HepG2 (cell line): ENCODE data around the gene IFIT1B. TPM values are rescaled to one million over a fixed set of nuclear protein-coding genes. Genes with fewer than 3 reads are reported as not detected.
A peak's percentile ranks its signal among the peaks of the same experiment; 100 is the strongest.

Experiments used
- JUNB ChIP-seq: sonication (generic); formaldehyde crosslinking; IDR thresholded peaks from 2 replicates; pipeline ENCODE4 v1.8.0; 2022; ENCODE audit warnings: missing genetic modification reagents, mild to moderate bottlenecking, borderline replicate concordance
- MYC ChIP-seq: sonication (generic); formaldehyde crosslinking; IDR thresholded peaks from 2 replicates; pipeline ENCODE4 v1.9.0; 2021; ENCODE audit warnings: missing genetic modification reagents, borderline replicate concordance
- NR2F6 ChIP-seq, 2 experiments: IDR thresholded peaks; 2 replicates each; pipeline ENCODE4 v1.6.1; 2016; ENCODE audit warnings: antibody characterized with exemption in 1 of 2, mild to moderate bottlenecking in 1 of 2
- NR3C1 ChIP-seq: sonication (generic); formaldehyde crosslinking; IDR thresholded peaks from 2 replicates; pipeline ENCODE4 v1.4.0; 2020; ENCODE audit warnings: missing genetic modification reagents
- PRMT3 ChIP-seq: sonication (generic); formaldehyde crosslinking; IDR thresholded peaks from 2 replicates; pipeline ENCODE4 v1.8.1; 2022; ENCODE audit warnings: low read depth, mild to moderate bottlenecking, moderate library complexity, missing genetic modification reagents, borderline replicate concordance
- RFXANK ChIP-seq: IDR thresholded peaks from 2 replicates; pipeline ENCODE4 v1.6.1; 2016
- SIN3A ChIP-seq: IDR thresholded peaks from 2 replicates; pipeline ENCODE4 v1.6.1; 2011; ENCODE audit warnings: low read depth, mild to moderate bottlenecking, control low read depth, low read length, borderline replicate concordance
- SP4 ChIP-seq: sonication (generic); formaldehyde crosslinking; IDR thresholded peaks from 2 replicates; pipeline ENCODE4 v1.8.1; 2023; ENCODE audit warnings: mild to moderate bottlenecking, missing genetic modification reagents
- TEF ChIP-seq: sonication (generic); formaldehyde crosslinking; IDR thresholded peaks from 2 replicates; pipeline ENCODE4 v1.5.0; 2020; ENCODE audit warnings: missing genetic modification reagents
- ZBTB10 ChIP-seq: sonication (generic); formaldehyde crosslinking; IDR thresholded peaks from 2 replicates; pipeline ENCODE4 v1.4.0; 2020; ENCODE audit warnings: missing genetic modification reagents, borderline replicate concordance
- ZFP36 ChIP-seq: fragments of 150-350 bp; IDR thresholded peaks from 2 replicates; pipeline ENCODE4 v1.6.1; 2018; ENCODE audit warnings: borderline replicate concordance, low read length, low read depth; ENCODE audit not compliant: partially characterized antibody
- ZNF263 ChIP-seq: sonication (generic); formaldehyde crosslinking; IDR thresholded peaks from 2 replicates; pipeline ENCODE4 v1.4.0; 2020; ENCODE audit warnings: missing genetic modification reagents
- ZNF83 ChIP-seq: sonication (generic); formaldehyde crosslinking; IDR thresholded peaks from 2 replicates; pipeline ENCODE4 v1.4.0; 2020; ENCODE audit warnings: missing genetic modification reagents, mild to moderate bottlenecking, borderline replicate concordance
- polyA plus RNA-seq, 8 experiments: library from polyadenylated mRNA; depleted of rRNA in 3 of 8; stranded (reverse) in 7 of 8; unstranded in 1 of 8; fragments of >200 nt; fragmentation: Illumina TruSeq in 4 of 8; extraction: Trizol in 4 of 8; gene quantifications; 2 replicates each; pipeline versions ENCODE4 v1.2.1 to v1.2.3, GENCODE V29; 2011 to 2016; ENCODE audit warnings: low read depth in 4 of 8, missing spikeins in 1 of 8, mixed read lengths in 1 of 8; ENCODE audit not compliant: insufficient read depth in 1 of 8
- total RNA-seq, 5 experiments: library from RNA; depleted of rRNA; stranded (reverse); fragments of >200 nt; fragmentation: Illumina TruSeq; extraction: Trizol; gene quantifications; 2 replicates each; pipeline ENCODE4 v1.2.3, GENCODE V29; 2016; ENCODE audit warnings: low read depth in 1 of 5
- TF ChIP-seq, protein P1 (sequence below): sonication (generic); formaldehyde crosslinking; IDR thresholded peaks from 2 replicates; pipeline ENCODE4 v1.4.0; 2020; ENCODE audit warnings: missing genetic modification reagents
- TF ChIP-seq, protein P2 (sequence below): sonication (generic); formaldehyde crosslinking; IDR thresholded peaks from 2 replicates; pipeline ENCODE4 v1.4.0; 2020; ENCODE audit warnings: missing genetic modification reagents
- TF ChIP-seq, protein P3 (sequence below): sonication (generic); formaldehyde crosslinking; IDR thresholded peaks from 2 replicates; pipeline ENCODE4 v1.4.0; 2020; ENCODE audit warnings: missing genetic modification reagents

Gene IFIT1B
- total and polyA plus RNA-seq, 2 of the 13 experiments (the other 11 are each of a cell fraction or from before 2014, with no cell fraction given) = not detected

DNA sequence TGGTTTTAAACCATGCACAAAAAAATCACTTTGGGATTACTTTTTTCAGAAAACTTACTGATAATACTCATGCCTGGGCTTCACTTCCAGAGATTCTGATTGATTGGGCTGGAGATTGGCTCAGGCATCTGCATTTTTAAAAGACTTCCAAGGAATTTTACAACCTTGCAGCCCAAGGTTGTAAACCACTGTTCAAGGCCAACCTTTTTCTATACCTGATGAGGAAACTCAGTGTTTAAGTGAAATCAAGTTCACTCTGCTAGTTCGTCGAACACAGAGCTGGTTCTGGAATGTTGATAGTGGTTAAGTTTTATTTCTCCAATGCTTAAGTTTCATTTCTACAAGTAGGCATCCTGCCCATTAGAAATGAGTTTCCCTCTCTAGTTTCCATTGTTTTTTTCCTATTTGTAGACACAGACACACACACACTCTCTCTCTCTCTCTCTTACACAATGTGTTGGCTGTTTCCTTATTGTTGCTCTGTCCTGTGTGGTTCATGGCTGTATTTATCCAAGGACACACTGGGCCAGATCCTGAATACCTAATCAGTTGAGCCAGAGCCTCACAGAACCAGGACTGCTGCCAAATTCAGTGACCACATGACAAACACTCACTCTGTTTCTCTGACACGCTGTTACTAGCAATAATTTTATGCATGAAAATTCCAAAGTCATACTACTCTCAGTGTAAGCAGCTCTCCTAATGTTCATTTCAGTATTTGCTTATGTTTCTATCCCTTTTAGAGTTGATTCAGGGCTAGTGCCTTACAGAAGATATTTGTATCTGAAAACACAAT, 3.7 kb upstream of the IFIT1B start (continued):
- TF ChIP-seq ZBTB10 (CRISPR knock-in tag) = no peak
- TF ChIP-seq ZFP36 = no peak
- TF ChIP-seq PRMT3 (CRISPR knock-in tag) = no peak
- no peak for TF ChIP-seq MYC (CRISPR knock-in tag)
- TF ChIP-seq ZNF83 (CRISPR knock-in tag) = no peak
- no peak for TF ChIP-seq SP4 (CRISPR knock-in tag)
- TF ChIP-seq SIN3A = 0 out of 2 replicates have a peak, but pooled peaks have one; percentile 34
- no peak for TF ChIP-seq TEF (CRISPR knock-in tag)
- TF ChIP-seq ZNF263 (CRISPR knock-in tag) = no peak
- TF ChIP-seq NR3C1 (CRISPR knock-in tag) = no peak
- TF ChIP-seq, protein P1, sequence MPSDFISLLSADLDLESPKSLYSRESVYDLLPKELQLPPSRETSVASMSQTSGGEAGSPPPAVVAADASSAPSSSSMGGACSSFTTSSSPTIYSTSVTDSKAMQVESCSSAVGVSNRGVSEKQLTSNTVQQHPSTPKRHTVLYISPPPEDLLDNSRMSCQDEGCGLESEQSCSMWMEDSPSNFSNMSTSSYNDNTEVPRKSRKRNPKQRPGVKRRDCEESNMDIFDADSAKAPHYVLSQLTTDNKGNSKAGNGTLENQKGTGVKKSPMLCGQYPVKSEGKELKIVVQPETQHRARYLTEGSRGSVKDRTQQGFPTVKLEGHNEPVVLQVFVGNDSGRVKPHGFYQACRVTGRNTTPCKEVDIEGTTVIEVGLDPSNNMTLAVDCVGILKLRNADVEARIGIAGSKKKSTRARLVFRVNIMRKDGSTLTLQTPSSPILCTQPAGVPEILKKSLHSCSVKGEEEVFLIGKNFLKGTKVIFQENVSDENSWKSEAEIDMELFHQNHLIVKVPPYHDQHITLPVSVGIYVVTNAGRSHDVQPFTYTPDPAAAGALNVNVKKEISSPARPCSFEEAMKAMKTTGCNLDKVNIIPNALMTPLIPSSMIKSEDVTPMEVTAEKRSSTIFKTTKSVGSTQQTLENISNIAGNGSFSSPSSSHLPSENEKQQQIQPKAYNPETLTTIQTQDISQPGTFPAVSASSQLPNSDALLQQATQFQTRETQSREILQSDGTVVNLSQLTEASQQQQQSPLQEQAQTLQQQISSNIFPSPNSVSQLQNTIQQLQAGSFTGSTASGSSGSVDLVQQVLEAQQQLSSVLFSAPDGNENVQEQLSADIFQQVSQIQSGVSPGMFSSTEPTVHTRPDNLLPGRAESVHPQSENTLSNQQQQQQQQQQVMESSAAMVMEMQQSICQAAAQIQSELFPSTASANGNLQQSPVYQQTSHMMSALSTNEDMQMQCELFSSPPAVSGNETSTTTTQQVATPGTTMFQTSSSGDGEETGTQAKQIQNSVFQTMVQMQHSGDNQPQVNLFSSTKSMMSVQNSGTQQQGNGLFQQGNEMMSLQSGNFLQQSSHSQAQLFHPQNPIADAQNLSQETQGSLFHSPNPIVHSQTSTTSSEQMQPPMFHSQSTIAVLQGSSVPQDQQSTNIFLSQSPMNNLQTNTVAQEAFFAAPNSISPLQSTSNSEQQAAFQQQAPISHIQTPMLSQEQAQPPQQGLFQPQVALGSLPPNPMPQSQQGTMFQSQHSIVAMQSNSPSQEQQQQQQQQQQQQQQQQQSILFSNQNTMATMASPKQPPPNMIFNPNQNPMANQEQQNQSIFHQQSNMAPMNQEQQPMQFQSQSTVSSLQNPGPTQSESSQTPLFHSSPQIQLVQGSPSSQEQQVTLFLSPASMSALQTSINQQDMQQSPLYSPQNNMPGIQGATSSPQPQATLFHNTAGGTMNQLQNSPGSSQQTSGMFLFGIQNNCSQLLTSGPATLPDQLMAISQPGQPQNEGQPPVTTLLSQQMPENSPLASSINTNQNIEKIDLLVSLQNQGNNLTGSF (CRISPR knock-in tag) = no peak
- TF ChIP-seq, protein P2, sequence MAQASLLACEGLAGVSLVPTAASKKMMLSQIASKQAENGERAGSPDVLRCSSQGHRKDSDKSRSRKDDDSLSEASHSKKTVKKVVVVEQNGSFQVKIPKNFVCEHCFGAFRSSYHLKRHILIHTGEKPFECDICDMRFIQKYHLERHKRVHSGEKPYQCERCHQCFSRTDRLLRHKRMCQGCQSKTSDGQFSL (CRISPR knock-in tag) = no peak
- TF ChIP-seq RFXANK (CRISPR knock-in tag) = no peak
- peak; percentile 76 for TF ChIP-seq NR2F6 (IDR thresholded peaks at IDR 0.05)
- peak; percentile 91 for TF ChIP-seq NR2F6 (CRISPR knock-in tag; IDR thresholded peaks at IDR 0.05)
- TF ChIP-seq, protein P3, sequence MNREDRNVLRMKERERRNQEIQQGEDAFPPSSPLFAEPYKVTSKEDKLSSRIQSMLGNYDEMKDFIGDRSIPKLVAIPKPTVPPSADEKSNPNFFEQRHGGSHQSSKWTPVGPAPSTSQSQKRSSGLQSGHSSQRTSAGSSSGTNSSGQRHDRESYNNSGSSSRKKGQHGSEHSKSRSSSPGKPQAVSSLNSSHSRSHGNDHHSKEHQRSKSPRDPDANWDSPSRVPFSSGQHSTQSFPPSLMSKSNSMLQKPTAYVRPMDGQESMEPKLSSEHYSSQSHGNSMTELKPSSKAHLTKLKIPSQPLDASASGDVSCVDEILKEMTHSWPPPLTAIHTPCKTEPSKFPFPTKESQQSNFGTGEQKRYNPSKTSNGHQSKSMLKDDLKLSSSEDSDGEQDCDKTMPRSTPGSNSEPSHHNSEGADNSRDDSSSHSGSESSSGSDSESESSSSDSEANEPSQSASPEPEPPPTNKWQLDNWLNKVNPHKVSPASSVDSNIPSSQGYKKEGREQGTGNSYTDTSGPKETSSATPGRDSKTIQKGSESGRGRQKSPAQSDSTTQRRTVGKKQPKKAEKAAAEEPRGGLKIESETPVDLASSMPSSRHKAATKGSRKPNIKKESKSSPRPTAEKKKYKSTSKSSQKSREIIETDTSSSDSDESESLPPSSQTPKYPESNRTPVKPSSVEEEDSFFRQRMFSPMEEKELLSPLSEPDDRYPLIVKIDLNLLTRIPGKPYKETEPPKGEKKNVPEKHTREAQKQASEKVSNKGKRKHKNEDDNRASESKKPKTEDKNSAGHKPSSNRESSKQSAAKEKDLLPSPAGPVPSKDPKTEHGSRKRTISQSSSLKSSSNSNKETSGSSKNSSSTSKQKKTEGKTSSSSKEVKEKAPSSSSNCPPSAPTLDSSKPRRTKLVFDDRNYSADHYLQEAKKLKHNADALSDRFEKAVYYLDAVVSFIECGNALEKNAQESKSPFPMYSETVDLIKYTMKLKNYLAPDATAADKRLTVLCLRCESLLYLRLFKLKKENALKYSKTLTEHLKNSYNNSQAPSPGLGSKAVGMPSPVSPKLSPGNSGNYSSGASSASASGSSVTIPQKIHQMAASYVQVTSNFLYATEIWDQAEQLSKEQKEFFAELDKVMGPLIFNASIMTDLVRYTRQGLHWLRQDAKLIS = no peak
- TF ChIP-seq JUNB (CRISPR knock-in tag) = no peak
